PC-3 (cell line): ENCODE data around the gene RNF157. TPM values are rescaled to one million over a fixed set of nuclear protein-coding genes. Genes with fewer than 3 reads are reported as not detected.

Experiments used
- ATAC-seq: fragments of 200-7000 bp; cut with Tn5 transposase; 2 replicates; pipeline ENCODE4 v1.9.1; 2020; ENCODE audit warnings: mild to moderate bottlenecking, moderate library complexity
- BruUV-seq: library from RNA; stranded (reverse); fragments of 400-500 nt; replicated peaks from 2 replicates; lab custom pipeline; 2021; lab: Mats Ljungman, UMichigan
- CTCF ChIA-PET: fragments of 300-600 bp; sonication (Branson Sonifier 250); formaldehyde crosslinking; loops from one replicate; lab custom pipeline; 2022; ENCODE audit warnings: antibody characterized with exemption; lab: Charles Lee
- POLR2A ChIA-PET: fragments of 300-600 bp; sonication (Branson Sonifier 250); formaldehyde crosslinking; loops from one replicate; lab custom pipeline; 2022; ENCODE audit warnings: antibody characterized with exemption; ENCODE audit not compliant: unreplicated experiment; lab: Charles Lee
- DNase-seq: peaks from one replicate; pipeline ENCODE4 v3.0.0-alpha.2; 2015
- H2AFZ ChIP-seq: fragments of 300-600 bp; sonication (generic); 2 replicates; pipeline ENCODE4 v1.6.0; 2016; ENCODE audit warnings: antibody characterized with exemption, low read length
- H3F3A ChIP-seq: fragments of 300-600 bp; sonication (generic); one replicate; pipeline ENCODE4 v1.6.0; 2017; ENCODE audit warnings: antibody characterized with exemption, low read length, control low read depth, mild to moderate bottlenecking; ENCODE audit not compliant: unreplicated experiment
- H3K27ac ChIP-seq: fragments of 300-600 bp; sonication (generic); 2 replicates; pipeline ENCODE4 v1.5.1; 2016; ENCODE audit warnings: mild to moderate bottlenecking, low read length
- H3K27me3 ChIP-seq: fragments of 300-600 bp; sonication (generic); 2 replicates; pipeline ENCODE4 v1.6.1; 2016; ENCODE audit warnings: low read length, mixed read lengths
- H3K36me3 ChIP-seq: fragments of 300-600 bp; sonication (generic); 2 replicates; pipeline ENCODE4 v1.6.1; 2016; ENCODE audit warnings: low read depth, mixed run types, low read length, mixed read lengths
- H3K4me1 ChIP-seq: fragments of 300-600 bp; sonication (generic); 2 replicates; pipeline ENCODE4 v1.5.1; 2016; ENCODE audit warnings: low read length; ENCODE audit not compliant: insufficient read depth
- H3K4me2 ChIP-seq: fragments of 300-600 bp; sonication (generic); 2 replicates; pipeline ENCODE4 v1.6.0; 2016; ENCODE audit warnings: low read length
- H3K4me3 ChIP-seq: fragments of 300-600 bp; sonication (generic); 2 replicates; pipeline ENCODE4 v1.5.1; 2016; ENCODE audit warnings: mild to moderate bottlenecking, low read length, mixed read lengths
- H3K79me2 ChIP-seq: fragments of 300-600 bp; sonication (generic); 2 replicates; pipeline ENCODE4 v1.6.1; 2017; ENCODE audit warnings: low read length, mixed read lengths
- H3K9ac ChIP-seq: fragments of 300-600 bp; sonication (generic); 2 replicates; pipeline ENCODE4 v1.6.0; 2016; ENCODE audit warnings: mild to moderate bottlenecking, low read length
- H3K9me2 ChIP-seq: fragments of 300-600 bp; sonication (generic); replicated peaks from 2 replicates; pipeline ENCODE4 v1.6.1; 2016; ENCODE audit warnings: mixed run types, low read length, mixed read lengths
- H3K9me3 ChIP-seq: fragments of 300-600 bp; sonication (generic); 2 replicates; pipeline ENCODE4 v1.6.1; 2016; ENCODE audit warnings: low read length, mixed read lengths
- H4K20me1 ChIP-seq: fragments of 300-600 bp; sonication (generic); 2 replicates; pipeline ENCODE4 v1.6.1; 2016; ENCODE audit warnings: low read length, mixed read lengths
- EZH2 ChIP-seq: fragments of 300-600 bp; sonication (generic); IDR thresholded peaks from one replicate; pipeline ENCODE4 v1.6.1; 2017; ENCODE audit warnings: antibody characterized with exemption, mild to moderate bottlenecking, low read length; ENCODE audit not compliant: unreplicated experiment
- EZH2phosphoT487 ChIP-seq: fragments of 300-600 bp; sonication (generic); IDR thresholded peaks from 2 replicates; pipeline ENCODE4 v1.6.1; 2018; ENCODE audit warnings: mild to moderate bottlenecking, antibody characterized with exemption, low read length, borderline replicate concordance
- intact Hi-C: fragments of 100-400 bp; cut with micrococcal nuclease; formaldehyde crosslinking; loops from 2 replicates; pipeline ENCODE4 v1.9.0; 2023
- total RNA-seq: library from RNA; depleted of rRNA; stranded (reverse); fragments of >200 nt; gene quantifications from 2 replicates; pipeline ENCODE4 v1.2.3, GENCODE V29; 2014
- TF ChIP-seq, protein P1 (sequence below): fragments of 300-600 bp; sonication (generic); conservative IDR thresholded peaks from 2 replicates; pipeline ENCODE4 v1.5.1; 2017; ENCODE audit warnings: antibody characterized with exemption, low read depth, mild to moderate bottlenecking, low read length

The RNF157 gene
- total RNA-seq, 1 experiment from 2014 or later, result 7.4 TPM

DNA sequence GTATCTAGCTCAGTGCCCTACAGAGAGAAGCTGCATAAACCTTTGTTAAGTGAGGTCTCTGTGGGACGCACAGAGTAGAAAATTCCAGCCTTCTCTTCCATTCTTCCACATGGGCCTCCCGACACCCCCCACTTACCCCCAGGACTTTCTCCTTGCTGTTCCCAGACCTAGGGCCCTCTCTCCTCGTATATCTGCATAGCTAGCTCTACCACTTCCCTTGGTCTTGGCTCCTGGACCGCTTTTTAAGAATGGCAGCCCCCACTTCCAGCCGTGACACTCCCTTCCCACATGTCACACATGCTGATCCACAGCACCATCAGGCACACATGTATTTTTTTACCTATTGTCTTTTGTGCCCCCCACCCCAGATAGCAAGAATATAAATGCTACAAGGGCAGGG, 82.5 kb downstream of the RNF157 start:
- H3K4me2 ChIP-seq, result no peak overlapping the region
- H3K27me3 ChIP-seq, result no peaks in the 10 kb centered on the region
- ChIA-PET CTCF (no interaction called here), POLR2A (no interaction called here)
- no peaks in the 10 kb centered on the region for H3K9me3 ChIP-seq
- H2AFZ ChIP-seq, result no peak overlapping the region
- H3K4me1 ChIP-seq, result no peaks in the 10 kb centered on the region; the same call in 1 of the 2 replicates
- H3K36me3 ChIP-seq, result no peaks in the 10 kb centered on the region
- H3K4me3 ChIP-seq, result no peak overlapping the region
- no TSS peak for BruUV-seq
- no peak for ATAC-seq
- H3F3A ChIP-seq, result no peaks in the 10 kb centered on the region
- TF ChIP-seq, protein P1, sequence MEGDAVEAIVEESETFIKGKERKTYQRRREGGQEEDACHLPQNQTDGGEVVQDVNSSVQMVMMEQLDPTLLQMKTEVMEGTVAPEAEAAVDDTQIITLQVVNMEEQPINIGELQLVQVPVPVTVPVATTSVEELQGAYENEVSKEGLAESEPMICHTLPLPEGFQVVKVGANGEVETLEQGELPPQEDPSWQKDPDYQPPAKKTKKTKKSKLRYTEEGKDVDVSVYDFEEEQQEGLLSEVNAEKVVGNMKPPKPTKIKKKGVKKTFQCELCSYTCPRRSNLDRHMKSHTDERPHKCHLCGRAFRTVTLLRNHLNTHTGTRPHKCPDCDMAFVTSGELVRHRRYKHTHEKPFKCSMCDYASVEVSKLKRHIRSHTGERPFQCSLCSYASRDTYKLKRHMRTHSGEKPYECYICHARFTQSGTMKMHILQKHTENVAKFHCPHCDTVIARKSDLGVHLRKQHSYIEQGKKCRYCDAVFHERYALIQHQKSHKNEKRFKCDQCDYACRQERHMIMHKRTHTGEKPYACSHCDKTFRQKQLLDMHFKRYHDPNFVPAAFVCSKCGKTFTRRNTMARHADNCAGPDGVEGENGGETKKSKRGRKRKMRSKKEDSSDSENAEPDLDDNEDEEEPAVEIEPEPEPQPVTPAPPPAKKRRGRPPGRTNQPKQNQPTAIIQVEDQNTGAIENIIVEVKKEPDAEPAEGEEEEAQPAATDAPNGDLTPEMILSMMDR, result no peak
- TF ChIP-seq EZH2, result no peak
- no peak for TF ChIP-seq EZH2phosphoT487
- no peak for DNase-seq
- H3K27ac ChIP-seq, result no peak overlapping the region
- H3K9ac ChIP-seq, result no peak overlapping the region
- H4K20me1 ChIP-seq, result no peaks in the 10 kb centered on the region
- H3K9me2 ChIP-seq, result no peaks in the 10 kb centered on the region
- intact Hi-C loops, result no loop called here
- H3K79me2 ChIP-seq, result no peaks in the 10 kb centered on the region

DNA sequence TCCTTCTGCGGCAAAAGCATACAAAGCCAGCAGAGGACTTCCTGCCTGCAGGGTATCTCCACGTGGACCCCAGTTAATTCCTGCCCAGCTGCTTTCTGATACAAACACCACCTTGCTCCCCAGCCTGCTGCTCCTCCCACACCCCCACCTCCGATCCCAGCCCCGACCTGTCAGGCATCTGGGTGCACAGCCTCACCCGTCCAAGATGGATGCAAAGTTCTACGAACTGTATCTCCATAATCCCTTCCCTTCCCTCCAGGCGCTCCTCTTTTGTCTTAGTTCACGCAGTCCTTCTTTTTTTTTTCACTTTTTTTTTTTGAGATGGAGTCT, 83.7 kb downstream of the RNF157 start:
- H3K27ac ChIP-seq, result no peak overlapping the region
- no peaks in the 10 kb centered on the region for H3K9me3 ChIP-seq
- no peaks in the 10 kb centered on the region for H3K9me2 ChIP-seq
- H3F3A ChIP-seq, result no peaks in the 10 kb centered on the region
- no peak for DNase-seq
- intact Hi-C loops, result no loop called here
- H3K27me3 ChIP-seq, result no peaks in the 10 kb centered on the region
- H3K9ac ChIP-seq, result no peak overlapping the region
- ChIA-PET CTCF (no interaction called here), POLR2A (no interaction called here)
- H2AFZ ChIP-seq, result no peak overlapping the region
- H3K4me1 ChIP-seq, result no peaks in the 10 kb centered on the region; the same call in 1 of the 2 replicates
- H3K36me3 ChIP-seq, result no peaks in the 10 kb centered on the region
- no peak overlapping the region for H3K4me2 ChIP-seq
- no peaks in the 10 kb centered on the region for H4K20me1 ChIP-seq
- ATAC-seq, result no peak
- no peaks in the 10 kb centered on the region for H3K79me2 ChIP-seq
- H3K4me3 ChIP-seq, result no peak overlapping the region
- no TSS peak for BruUV-seq
- no peak for TF ChIP-seq EZH2phosphoT487
- no peak for TF ChIP-seq EZH2
- TF ChIP-seq, protein P1, result no peak

DNA sequence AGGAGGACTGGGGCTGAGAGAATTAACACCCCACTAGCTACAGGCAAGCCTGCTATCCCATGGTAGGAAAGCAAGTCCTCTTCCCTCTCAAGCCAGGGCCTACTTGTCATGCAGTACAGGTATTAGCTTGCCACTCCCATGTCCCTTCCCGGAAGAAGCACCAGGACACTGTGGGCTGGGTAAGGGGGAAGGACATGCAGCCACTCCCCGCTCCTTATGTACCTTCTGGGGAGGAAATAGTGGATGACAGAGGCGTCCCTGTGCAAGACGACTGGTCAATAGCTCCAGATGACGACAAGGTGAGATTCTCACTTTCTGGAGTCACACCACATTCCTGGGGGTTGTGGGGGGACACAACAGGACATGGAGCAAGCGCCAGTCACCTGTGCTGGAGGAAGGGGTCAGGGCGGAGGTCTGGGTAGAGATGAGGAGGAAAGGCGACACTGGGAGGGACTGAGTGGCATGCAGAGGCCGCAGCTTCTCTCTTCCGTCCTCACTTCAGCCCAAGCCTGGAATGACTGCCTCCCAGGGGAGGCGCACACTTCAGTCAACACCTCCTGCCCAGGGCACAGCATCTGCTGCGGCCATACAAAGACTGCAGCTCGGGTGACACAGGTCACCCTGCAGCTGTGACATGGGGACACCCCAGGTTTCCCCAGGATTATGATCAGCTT, 84.2 kb downstream of the RNF157 start:
- no peak for DNase-seq
- no peak overlapping the region for H2AFZ ChIP-seq
- TF ChIP-seq, protein P1, result no peak
- TF ChIP-seq EZH2 (no peak), EZH2phosphoT487 (no peak)
- ChIA-PET CTCF (no interaction called here), POLR2A (no interaction called here)
- H3K79me2 ChIP-seq, result no peaks in the 10 kb centered on the region
- no peak overlapping the region for H3K4me2 ChIP-seq
- ATAC-seq, result no peak
- no peaks in the 10 kb centered on the region for H3F3A ChIP-seq
- no peaks in the 10 kb centered on the region for H3K9me2 ChIP-seq
- no peak overlapping the region for H3K27ac ChIP-seq
- no peaks in the 10 kb centered on the region for H3K9me3 ChIP-seq
- no peak overlapping the region for H3K9ac ChIP-seq
- BruUV-seq, result no TSS peak
- no peaks in the 10 kb centered on the region; the same call in 1 of the 2 replicates for H3K4me1 ChIP-seq
- H3K4me3 ChIP-seq, result no peak overlapping the region
- H3K27me3 ChIP-seq, result no peaks in the 10 kb centered on the region
- no peaks in the 10 kb centered on the region for H4K20me1 ChIP-seq
- intact Hi-C loops, result no loop called here
- H3K36me3 ChIP-seq, result no peaks in the 10 kb centered on the region
